Esophagus squamous epithelium (tissue), 5 donors: ENCODE measurements around the gene GPBP1. TPM values are rescaled to one million over a fixed set of nuclear protein-coding genes. Genes with fewer than 3 reads are reported as not detected.
"Not testable (repeated sequence)": the region's sequence is repeated elsewhere in the genome, so short reads cannot be mapped to it uniquely, and the experiment has no call there.

ENCODE experiments used
- DNase-seq: peaks from one replicate; lab custom pipeline; 2025; lab: John Stamatoyannopoulos, UW
- H3K27ac ChIP-seq, 4 donors: fragments of 200-600 bp; sonication (generic); one replicate each; pipeline ENCODE4 v1.5.1; 2016 to 2019; ENCODE audit warnings: mild to moderate bottlenecking in 1 of 4
- H3K27me3 ChIP-seq, 4 donors: fragments of 200-600 bp; sonication (generic); 1 replicate in 3 of 4; 2 replicates in 1 of 4; pipeline versions ENCODE4 v1.5.1 to v1.6.0; 2017 to 2021; ENCODE audit warnings: antibody characterized with exemption in 1 of 4
- H3K36me3 ChIP-seq, 3 donors: fragments of 200-600 bp; sonication (generic); one replicate each; pipeline ENCODE4 v1.5.1; 2016 to 2019
- H3K4me1 ChIP-seq, 3 donors: fragments of 200-600 bp; sonication (generic); one replicate each; pipeline ENCODE4 v1.5.1; 2017 to 2019
- H3K4me3 ChIP-seq, 4 donors: fragments of 200-600 bp; sonication (generic); 1 replicate in 3 of 4; 2 replicates in 1 of 4; pipeline ENCODE4 v1.5.1; 2016 to 2019; ENCODE audit warnings: mild to moderate bottlenecking in 2 of 4, moderate library complexity in 1 of 4
- H3K9me3 ChIP-seq, 3 donors: fragments of 200-600 bp; sonication (generic); one replicate each; pipeline ENCODE4 v1.5.1; 2016 to 2019
- POLR2A ChIP-seq, 4 donors: fragments of 450-650 bp; IDR thresholded peaks; one replicate each; pipeline ENCODE4 v1.6.1; 2017; ENCODE audit warnings: antibody characterized with exemption in 4 of 4, mild to moderate bottlenecking in 4 of 4, moderate library complexity in 3 of 4
- WGBS, 2 donors: methylation state at CpG; one replicate each; pipeline ENCODE4 v1.1.5; 2018; 5-methylcytosine and 5-hydroxymethylcytosine counted together
- intact Hi-C: fragments of 100-400 bp; cut with DNase I; formaldehyde crosslinking; loops from one replicate; pipeline ENCODE4 v1.15.0; 2022
- total RNA-seq, 4 donors: library from RNA; depleted of rRNA; stranded (reverse); fragments of >200 nt; gene quantifications; one replicate each; pipeline ENCODE4 v1.1.0, GENCODE V29; 2016
- TF ChIP-seq, protein P1 (sequence below), 6 experiments: fragments of 450-650 bp in 4 of 6; fragments of 200-600 bp in 2 of 6; sonication (generic) in 2 of 6; IDR thresholded peaks; one replicate each; pipeline ENCODE4 v1.5.1; 2016 to 2019; ENCODE audit warnings: antibody characterized with exemption in 6 of 6, mild to moderate bottlenecking in 4 of 6, moderate library complexity in 4 of 6
- donor health status: DM: yes; HTN: yes; CAD: no.

The GPBP1 gene
- total RNA-seq, 4 donors from 2014 or later, result 27.4 to 64.3 (median 43.2) TPM

- intact Hi-C loops, result no loop called here
- Histone ChIP-seq H3K27me3 (no peaks in the 10 kb centered on the region), H3K27ac (no peak overlapping the region), H3K9me3 (no peaks in the 10 kb centered on the region), H3K4me3 (no peak overlapping the region), H3K36me3 (peaks cover 0 to 39% (median under 1%) of the 10 kb centered on the region in 3 donors), H3K4me1 (peaks cover 8 to 74% (median 38%) of the 10 kb centered on the region in 3 donors)
- 93 to 96% methylated on average over 5 of the region's 5 CpGs for WGBS, 2 donors
- TF ChIP-seq, protein P1, sequence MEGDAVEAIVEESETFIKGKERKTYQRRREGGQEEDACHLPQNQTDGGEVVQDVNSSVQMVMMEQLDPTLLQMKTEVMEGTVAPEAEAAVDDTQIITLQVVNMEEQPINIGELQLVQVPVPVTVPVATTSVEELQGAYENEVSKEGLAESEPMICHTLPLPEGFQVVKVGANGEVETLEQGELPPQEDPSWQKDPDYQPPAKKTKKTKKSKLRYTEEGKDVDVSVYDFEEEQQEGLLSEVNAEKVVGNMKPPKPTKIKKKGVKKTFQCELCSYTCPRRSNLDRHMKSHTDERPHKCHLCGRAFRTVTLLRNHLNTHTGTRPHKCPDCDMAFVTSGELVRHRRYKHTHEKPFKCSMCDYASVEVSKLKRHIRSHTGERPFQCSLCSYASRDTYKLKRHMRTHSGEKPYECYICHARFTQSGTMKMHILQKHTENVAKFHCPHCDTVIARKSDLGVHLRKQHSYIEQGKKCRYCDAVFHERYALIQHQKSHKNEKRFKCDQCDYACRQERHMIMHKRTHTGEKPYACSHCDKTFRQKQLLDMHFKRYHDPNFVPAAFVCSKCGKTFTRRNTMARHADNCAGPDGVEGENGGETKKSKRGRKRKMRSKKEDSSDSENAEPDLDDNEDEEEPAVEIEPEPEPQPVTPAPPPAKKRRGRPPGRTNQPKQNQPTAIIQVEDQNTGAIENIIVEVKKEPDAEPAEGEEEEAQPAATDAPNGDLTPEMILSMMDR (IDR thresholded peaks at IDR 0.05), result no peak
- TF ChIP-seq POLR2A (IDR thresholded peaks at IDR 0.05), result no peak
- DNase-seq, result no peak
Observed at GRCh38 chr5:57191163-57191562, 17.3 kb downstream of the GPBP1 start.

- 77 to 78% methylated on average over 2 of the region's 2 CpGs for WGBS, 2 donors
- DNase-seq, result no peak
- H3K27ac ChIP-seq, result no peak overlapping the region
- no peak for TF ChIP-seq POLR2A (IDR thresholded peaks at IDR 0.05)
- TF ChIP-seq, protein P1 (IDR thresholded peaks at IDR 0.05), result no peak
- peaks cover 8 to 73% (median 32%) of the 10 kb centered on the region in 3 donors for H3K4me1 ChIP-seq
- intact Hi-C loops, result no loop called here
- peaks cover 0 to 47% (median 4%) of the 10 kb centered on the region in 3 donors for H3K36me3 ChIP-seq
- no peaks in the 10 kb centered on the region for H3K27me3 ChIP-seq
- no peak overlapping the region for H3K4me3 ChIP-seq
- no peaks in the 10 kb centered on the region for H3K9me3 ChIP-seq
Observed at GRCh38 chr5:57191986-57192385, 18.1 kb downstream of the GPBP1 start.

DNA sequence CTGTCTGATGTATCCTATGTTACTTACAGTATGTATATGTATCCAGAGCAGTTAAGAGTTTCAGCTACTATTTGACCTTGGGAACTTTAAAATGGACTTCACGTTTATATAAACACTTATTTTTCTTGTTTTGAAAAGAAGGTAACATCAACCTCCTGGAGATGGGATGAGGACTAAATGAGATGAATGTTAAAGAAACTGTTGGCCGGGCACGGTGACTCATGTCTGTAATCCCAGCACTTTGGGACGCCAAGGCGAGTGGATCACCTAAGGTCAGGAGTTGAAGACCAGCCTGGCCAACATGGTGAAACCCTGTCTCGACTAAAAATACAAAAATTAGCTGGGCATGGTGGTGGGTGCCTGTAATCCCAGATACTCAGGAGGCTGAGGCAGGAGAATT lies 19.0 kb downstream of the GPBP1 start:
- DNase-seq, H3K9me3 ChIP-seq, H3K27ac ChIP-seq, intact Hi-C loops, H3K4me3 ChIP-seq, H3K27me3 ChIP-seq: not testable (repeated sequence)
- Histone ChIP-seq H3K4me1 (peaks cover 8 to 69% (median 25%) of the 10 kb centered on the region in 3 donors), H3K36me3 (peaks cover 0 to 54% (median 4%) of the 10 kb centered on the region in 3 donors)
- 68 to 74% methylated on average over 6 of the region's 6 CpGs for WGBS, 2 donors

GRCh38 chr5:57193757-57194413 lies 20.0 kb downstream of the GPBP1 start:
- intact Hi-C loops, result no loop called here
- DNase-seq, result no peak
- WGBS, 2 donors, result 86% methylated on average over 3 of the region's 3 CpGs
- peaks cover 0 to 58% (median 4%) of the 10 kb centered on the region in 3 donors for H3K36me3 ChIP-seq
- no peaks in the 10 kb centered on the region for H3K9me3 ChIP-seq
- no peak overlapping the region for H3K4me3 ChIP-seq
- TF ChIP-seq, protein P1 (IDR thresholded peaks at IDR 0.05), result no peak
- no peak for TF ChIP-seq POLR2A (IDR thresholded peaks at IDR 0.05)
- H3K27me3 ChIP-seq, result no peaks in the 10 kb centered on the region
- no peak overlapping the region for H3K27ac ChIP-seq
- peaks cover 8 to 69% (median 14%) of the 10 kb centered on the region in 3 donors for H3K4me1 ChIP-seq

DNA sequence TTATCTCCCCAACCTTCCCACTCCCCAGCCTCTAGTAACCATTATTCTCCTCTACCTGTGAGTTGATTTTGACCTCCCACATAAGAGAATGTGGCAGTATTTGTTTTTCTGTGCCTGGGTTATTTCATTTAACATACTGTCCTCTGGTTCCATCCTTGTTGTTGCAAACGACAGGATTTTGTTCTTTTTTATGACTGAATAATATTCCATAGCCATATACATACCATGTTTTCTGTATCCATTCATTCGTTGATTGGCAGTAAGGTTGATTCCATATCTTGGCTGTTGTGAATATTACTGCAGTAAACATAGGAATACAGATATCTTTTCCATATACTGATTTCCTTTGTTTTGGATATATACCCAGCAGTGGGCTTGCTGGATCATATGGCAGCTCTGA lies 20.8 kb downstream of the GPBP1 start:
- intact Hi-C loops, result no loop called here
- Histone ChIP-seq H3K4me1 (peaks cover 2 to 69% (median 11%) of the 10 kb centered on the region in 3 donors), H3K27me3 (no peaks in the 10 kb centered on the region), H3K27ac (no peak overlapping the region), H3K9me3 (no peaks in the 10 kb centered on the region), H3K36me3 (peaks cover 0 to 58% (median 4%) of the 10 kb centered on the region in 3 donors), H3K4me3 (no peak overlapping the region)
- TF ChIP-seq, protein P1 (IDR thresholded peaks at IDR 0.05), result no peak
- TF ChIP-seq POLR2A (IDR thresholded peaks at IDR 0.05), result no peak
- WGBS, 2 donors, result 83 to 92% methylated on average over 2 of the region's 2 CpGs
- DNase-seq, result no peak
